HG03103 (cell line): Measurements from ENCODE around the gene AIFM3.
"Not testable (repeated sequence)": the region's sequence is repeated elsewhere in the genome, so short reads cannot be mapped to it uniquely, and the experiment has no call there.

Source experiments
- ATAC-seq: cut with Tn5 transposase; IDR thresholded peaks from one replicate; pipeline ENCODE4 v1.9.1; 2021; ENCODE audit warnings: low read depth; ENCODE audit not compliant: unreplicated experiment

Gene AIFM3

DNA sequence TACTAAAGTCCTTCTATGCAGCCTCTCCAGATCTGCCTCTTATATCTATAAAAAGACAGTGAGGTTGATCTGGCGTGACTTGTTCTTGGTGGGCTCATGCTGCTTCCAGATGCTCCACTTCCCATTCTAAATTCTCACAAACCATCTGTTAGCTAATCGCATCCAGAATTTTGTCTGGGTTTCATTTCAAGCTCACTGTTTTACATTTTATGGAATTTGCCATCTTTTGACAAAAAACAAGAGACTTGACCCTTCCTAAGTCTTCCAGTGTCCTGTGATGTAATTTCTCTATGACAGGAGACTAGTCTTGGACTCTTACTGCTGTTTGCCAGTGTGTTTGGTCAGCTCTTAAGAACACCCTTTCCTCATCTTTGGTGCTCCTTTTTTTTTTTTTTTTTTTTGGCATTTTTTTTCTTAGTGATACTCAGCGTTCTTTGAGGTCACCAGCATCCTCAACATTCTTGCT is 26.8 kb upstream of the AIFM3 start:
- no peak for ATAC-seq

DNA sequence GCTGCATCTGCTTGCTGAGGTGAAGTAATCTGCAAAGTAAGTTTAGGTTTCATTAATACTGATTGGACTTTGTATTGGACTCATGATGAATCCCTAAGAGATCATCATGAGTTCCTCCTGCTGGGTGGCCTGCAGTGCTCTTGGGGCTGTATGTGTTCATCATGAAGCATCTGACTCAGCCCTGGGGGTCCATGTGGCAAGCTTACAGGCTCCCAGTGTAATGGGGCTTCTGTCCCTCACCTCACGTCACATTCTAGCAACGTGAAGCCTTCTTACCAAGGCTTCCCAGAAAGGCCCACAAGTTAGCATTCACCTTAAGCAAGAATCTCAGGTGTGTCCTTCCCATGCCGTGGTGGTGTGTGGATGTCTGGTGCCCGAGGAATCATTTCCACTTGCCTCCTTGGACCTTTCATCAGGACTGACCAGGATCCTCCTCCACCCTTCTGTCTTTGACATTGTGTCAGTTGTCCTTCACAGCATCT is 26.1 kb upstream of the AIFM3 start:
- ATAC-seq: no peak

DNA sequence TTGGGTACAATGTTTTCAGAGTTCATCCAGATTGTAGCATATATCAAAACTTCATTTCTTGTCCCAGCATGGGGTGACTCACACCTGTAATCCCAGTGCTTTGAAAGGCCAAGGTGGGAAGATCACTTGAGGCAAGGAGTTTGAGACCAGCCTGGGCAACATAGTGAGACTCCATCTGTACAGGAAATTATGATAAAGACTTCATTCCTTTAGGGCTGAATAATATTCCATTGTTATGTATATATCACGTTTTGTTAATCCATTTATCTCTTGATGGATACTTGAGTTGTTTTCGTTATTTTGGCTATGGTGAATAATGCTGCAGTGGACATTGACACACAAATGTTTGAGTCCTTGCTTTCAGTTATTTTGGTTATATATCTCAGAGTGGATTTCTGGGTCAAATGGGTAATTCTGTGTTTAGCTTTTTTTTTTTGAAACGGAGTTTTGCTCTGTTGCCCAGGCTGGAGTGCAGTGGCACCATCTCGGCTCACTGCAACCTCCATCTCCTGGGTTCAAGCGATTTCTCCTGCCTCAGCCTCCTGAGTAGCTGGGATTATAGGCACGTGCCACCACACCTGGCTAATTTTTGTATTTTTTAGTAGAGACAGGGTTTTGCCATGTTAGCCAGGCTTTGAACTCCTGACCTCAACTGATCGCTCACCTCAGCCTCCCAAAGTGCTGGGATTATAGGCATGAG is 24.7 kb upstream of the AIFM3 start:
- not testable (repeated sequence) for ATAC-seq

DNA sequence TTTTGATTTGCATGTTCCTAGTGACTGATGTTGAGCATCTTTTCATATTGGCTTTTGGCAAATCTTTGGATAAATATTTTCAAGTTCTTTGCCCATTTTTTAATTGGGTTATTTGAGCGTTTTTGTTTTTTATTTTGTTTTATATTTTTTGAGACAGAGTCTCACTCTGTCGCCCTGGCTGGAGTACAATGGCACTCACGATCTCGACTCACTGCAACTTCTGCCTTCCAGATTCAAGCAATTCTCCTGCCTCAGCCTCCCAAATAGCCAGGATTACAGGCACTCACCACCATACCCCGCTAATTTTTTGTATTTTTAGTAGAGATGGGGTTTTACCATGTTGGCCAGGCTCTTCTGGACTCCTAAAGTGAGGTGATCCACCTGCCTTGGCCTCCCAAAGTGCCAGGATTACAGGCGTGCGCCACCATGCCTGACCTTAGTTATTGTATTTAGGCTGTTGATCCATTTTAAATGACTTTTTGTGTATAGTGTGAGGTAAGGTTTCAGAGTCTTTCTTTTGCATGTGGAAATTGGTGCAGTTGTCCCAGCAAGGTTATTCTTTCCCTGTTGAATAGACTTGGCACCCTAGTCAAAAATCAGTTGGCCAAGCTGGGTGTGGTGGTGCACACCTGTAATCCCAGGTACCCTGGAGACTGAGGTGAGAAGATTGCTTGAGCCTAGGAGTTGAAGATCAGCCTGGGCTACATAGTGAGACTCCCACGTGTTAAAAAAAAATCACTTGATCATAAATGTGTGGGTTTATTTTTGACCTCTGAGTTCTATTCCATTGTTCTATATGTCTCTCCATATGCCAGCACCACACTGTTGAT is 23.7 kb upstream of the AIFM3 start:
- ATAC-seq: no peak

DNA sequence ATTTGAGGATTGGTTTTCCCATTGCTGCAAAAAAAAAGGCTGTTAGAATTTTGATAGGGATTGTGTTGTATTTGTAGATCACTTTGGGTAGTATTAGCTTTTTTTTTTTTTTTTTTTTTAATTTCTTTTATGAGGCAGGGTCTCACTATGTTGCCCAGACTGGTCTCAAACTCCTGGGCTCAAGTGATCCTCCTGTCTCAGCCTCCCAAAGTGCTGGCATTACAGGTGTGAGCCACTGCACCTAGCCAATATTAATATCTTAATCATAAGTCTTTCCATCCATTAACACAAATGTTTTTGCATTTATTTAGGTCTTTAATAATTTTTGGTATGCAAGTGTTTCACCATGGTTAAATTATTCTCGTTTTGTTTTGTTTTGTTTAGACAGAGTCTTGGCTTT is 23.0 kb upstream of the AIFM3 start:
- ATAC-seq: no peak

DNA sequence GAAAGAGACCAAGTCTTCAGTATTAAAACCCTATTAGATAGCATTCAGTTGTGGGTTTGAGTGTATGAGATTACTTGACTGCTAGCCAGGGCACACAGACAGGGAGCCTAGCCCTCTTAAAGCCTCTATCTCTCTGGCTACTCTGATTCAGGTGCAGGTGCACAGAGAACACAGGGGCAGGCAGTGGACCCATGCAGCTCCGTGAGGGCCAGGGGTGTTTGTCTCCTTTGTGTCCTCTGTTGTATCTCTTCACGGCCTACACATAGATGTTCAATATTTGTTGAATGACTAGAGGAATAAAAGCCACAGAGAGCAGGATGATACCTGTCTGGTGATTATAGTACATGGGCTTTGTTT is 21.5 kb upstream of the AIFM3 start:
- ATAC-seq: no peak

DNA sequence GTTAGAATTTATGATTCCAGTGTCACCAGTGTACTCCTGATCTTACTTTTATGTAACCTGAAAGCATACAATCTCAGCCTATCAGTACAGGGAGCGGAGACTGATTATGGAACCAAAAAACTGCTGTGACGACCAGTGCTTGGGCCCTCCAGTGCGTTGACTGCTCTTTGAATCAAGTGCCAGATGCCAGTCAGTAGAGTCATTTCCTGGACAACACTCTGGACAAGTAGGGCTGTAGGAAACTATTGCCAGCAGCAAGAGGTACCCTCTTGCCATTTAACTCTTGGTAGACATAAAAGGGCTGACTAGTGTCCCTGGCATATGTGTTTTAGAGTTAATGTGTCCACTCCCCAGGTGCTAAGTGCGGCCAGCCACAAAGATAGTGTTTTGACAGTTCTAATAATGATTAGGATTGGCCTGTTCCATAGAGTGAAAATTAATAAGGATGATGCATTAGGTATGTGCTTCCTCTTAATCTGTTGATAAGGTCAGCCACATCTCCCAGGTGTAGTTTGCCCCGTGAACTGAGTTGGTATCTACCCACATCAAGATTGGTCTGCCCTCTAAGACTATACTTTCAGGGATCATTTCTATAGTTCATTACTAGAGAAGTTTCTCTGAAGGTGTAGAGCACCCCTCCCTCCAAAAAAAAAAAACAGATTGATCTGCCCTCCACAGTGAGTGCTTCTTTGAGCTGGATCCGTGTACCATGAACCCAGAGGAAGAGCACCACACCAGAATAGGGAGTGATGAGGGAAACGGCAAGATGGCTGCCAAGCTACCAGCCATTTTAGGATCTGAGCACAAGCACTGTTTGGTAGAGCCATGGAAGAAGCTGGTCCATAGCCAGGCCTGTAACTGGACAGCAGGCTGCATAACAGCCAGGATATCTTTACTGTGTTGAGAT is 20.7 kb upstream of the AIFM3 start:
- no peak for ATAC-seq

DNA sequence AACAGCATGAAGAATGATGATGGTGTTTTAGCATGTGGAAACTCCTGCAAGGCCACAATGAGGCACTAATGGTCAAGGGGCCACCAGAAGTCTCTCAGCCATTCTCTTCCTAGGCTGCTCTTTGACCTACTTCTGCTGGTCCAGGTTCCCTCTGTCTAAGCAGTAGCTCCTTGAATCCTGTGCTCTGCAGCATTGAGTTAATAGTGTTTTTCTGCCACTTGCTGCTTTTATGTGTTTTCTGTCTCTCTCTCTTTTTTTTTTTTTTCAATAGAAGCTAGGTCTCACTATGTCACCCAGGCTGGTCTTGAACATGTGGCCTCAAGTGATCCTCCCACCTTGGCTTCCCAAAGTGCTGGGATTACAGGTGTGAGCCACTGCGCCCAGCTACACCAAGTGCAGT is 20.1 kb upstream of the AIFM3 start:
- no peak for ATAC-seq

DNA sequence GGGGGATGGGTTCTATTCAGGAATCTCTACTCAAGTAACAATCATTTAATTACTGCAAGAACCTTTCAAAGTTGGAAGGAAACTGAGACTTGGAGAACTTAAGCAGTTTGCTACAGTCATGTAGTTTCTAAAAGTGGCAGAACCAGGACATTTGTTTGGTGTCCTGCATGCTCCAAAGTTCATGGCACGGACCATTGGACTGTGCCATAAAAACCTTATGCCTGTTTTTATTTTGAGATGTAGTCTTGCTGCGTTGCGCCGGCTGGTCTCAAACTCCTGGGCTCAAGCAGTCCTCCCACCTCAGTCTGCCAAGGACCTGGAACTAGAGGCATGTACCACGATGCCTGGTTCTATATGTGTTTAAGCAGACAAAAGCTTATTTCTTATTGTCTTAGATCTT is 18.6 kb upstream of the AIFM3 start:
- ATAC-seq: no peak

DNA sequence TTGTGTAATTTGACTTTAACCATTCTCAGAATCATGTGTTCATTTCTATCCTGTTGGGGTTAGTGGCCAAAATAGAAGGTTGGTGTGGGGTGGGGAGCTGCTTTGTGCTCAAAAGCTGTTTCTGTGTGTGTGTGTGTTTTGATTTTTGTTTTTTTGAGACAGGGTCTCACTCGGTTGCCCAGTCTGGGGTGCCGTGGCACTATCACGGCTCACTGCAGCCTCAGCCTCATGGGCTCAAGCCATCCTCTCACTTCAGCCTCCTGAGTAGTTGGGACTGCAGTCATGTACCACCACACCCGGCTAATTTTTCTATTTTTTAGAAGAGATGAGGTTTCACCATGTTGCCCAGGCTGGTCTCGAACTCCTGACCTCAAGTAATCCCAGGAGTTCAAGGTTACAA is 18.1 kb upstream of the AIFM3 start:
- no peak for ATAC-seq

DNA sequence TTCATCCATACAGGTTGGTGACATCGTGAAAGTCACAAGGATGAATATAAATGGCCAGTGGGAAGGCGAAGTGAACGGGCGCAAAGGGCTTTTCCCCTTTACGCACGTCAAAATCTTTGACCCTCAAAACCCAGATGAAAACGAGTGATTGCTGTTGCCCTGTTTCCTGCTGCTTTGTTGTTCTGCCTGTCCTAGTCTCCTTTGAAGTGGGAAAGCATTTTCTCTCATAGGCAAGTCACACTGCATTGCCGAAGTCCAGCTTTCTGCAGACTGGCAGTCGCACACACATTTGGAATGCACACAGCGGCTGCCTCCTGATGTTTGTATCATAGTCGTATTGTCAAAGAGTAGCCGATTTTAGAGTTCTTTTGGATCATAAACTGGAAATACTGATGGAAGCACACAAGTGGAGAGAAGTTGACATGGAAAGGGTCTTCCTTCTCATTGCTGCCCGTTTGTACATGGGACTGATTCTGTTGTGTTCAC is 17.3 kb upstream of the AIFM3 start:
- no peak for ATAC-seq

DNA sequence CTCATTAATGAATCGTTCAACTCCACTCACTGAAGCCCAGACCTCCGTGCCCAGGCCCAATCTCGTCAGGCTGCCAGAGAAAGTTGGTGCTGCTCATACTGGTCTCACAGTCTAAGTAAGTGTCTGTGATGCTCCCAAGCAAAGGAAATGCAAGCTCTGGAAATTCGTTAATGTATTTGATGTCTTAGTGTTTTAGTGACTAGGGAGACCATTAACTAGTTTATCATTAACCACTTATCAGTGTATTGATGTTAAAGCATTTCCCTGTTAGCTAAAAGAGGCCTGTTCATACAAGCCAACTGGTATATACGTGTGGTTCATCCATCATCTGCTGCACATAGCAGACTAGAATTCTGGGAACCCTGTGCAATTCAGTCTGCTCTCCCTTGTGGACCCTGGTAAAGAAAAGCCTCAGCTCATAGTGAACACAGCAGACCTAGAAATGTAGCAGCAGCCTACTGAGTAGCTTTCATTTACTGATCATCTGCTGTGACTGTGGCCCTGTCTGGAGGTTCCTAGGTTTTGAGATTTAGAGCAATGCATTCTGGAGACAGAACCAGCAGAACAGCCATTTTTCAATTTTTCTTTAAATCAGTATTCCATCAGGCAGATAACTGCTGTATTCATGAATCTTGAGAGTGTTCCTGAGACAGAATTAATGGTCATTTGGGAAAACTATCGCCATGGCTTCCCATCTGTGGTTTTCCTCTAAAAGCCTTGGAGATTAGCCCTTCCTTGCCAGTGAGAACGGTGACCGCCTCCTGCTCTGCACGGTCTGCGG is 15.7 kb upstream of the AIFM3 start:
- ATAC-seq: no peak

DNA sequence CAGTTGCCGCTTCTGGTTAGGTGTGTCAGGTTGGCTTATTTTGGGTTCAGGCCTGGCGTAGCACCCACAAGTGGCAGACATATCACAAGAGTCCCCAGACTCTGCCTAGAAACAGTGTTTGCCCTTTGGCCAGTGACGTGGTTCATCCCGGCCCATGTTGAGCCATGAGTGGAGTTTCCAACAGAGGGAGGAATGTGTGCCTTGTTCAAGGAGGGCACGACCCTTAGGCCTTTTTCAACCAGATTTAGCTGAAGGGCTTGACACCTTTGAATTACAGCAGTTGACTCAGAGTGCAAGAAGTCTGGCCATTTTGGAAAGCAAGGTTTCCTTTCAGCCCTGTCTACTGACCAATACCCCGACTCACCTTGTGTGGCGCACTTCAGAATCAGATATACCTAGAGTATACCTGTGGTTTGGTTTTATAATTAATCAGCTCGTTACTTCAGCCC is 15.1 kb upstream of the AIFM3 start:
- ATAC-seq: no peak

DNA sequence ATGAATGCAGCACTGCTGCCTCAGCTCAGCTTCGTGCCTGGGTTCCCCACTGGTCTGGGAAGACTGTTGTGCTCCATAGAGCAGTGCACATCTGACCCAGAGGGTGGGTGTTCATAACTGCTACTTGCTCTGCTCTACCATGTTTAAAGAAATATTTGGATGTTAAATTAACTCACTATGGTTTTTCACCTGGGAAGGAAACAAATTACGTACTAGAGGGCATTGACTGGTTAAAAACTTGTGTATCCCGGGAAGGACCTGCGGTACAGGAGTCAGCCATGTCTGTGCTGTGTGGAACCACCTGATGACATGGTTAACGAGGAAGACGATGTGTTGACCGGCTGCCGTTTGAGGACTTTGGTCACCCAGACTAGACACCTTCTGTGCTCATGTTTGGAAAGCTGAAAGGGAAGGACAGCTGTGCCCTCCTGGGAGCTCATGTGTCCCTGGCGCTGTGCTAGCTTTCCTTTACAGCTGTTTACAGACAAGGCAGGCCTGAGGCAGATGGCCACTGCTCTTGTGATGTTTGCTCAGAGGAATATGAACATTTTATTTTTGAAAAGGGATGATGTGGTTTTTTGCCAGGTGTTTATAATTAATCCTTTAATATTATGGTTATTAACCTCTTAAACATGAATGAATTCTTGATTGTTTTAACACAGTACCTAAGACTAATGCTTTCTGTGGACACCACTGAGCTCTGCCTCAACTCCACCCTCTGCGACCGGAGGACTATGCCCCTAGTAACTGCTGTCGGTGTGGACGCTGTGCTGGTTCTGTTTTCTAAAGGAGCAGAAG is 14.3 kb upstream of the AIFM3 start:
- no peak for ATAC-seq

DNA sequence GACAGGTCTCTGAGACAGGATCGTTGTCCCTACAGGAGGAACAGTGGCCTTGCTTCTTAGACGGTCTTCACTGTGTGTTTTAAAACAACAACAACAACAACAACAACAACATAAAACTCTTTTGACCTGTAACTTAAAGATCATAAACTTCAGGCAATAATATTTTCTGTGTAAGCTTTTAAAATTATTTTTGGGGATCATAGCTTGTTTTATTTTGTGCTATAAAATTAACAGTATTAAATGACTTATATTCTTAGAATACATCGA is 13.8 kb upstream of the AIFM3 start:
- ATAC-seq: no peak

DNA sequence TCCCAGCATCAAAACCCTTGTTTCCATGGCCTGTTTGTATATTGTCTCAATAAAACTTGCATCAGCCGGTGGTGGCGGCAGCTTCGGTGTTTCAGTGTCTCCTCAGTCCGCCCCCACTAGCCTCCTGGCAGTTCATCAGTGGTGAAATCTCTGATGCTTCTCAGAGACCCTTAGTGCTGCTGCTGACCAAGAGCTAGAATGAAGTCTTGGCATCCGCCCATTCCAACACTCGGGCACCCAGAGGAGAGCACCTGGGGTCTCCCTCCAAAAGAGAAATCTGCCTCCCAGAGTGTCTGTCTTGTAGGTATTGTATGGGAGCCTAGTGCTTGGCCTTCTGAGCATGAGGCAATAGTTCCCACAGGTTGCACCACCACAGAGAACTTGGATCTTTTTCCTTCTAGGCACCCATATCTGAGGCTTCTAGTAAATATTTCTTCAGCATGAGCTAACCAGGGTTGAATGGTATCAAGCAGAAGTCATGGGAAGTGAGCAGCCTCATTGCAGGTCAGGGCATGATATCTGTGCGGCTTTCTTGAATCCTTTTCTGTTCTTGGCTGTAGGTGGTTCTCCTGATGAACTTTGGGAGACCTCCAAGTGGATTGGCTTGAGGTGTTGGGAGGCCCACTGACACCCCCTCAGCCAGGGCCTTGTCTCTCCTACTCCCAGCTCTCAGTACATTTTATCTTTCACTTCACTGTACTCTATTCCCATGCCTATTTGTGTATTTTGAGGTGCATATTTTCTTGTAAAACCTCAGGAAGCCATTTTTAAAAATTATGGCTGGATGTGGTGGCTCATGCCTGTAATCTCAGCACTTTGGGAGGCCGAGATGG is 13.2 kb upstream of the AIFM3 start:
- ATAC-seq: no peak

DNA sequence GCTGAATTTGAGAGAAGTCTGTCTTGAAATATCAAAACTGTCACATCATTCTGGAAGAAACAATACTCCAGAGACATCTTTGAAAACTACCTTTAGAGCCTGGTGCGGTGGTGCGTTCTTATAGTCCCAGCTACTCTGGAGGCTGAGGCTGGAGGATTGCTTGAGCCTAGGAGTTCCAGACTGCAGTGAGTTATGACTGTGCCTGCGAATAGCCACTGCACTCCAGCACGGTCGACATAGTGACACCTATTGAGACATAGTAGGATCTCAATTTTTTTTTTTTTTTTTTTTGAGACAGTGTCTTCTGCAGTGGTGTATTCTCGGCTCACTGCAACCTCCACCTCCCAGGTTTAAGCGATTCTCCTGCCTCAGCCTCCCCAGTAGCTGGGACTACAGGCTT is 11.5 kb upstream of the AIFM3 start:
- no peak for ATAC-seq

DNA sequence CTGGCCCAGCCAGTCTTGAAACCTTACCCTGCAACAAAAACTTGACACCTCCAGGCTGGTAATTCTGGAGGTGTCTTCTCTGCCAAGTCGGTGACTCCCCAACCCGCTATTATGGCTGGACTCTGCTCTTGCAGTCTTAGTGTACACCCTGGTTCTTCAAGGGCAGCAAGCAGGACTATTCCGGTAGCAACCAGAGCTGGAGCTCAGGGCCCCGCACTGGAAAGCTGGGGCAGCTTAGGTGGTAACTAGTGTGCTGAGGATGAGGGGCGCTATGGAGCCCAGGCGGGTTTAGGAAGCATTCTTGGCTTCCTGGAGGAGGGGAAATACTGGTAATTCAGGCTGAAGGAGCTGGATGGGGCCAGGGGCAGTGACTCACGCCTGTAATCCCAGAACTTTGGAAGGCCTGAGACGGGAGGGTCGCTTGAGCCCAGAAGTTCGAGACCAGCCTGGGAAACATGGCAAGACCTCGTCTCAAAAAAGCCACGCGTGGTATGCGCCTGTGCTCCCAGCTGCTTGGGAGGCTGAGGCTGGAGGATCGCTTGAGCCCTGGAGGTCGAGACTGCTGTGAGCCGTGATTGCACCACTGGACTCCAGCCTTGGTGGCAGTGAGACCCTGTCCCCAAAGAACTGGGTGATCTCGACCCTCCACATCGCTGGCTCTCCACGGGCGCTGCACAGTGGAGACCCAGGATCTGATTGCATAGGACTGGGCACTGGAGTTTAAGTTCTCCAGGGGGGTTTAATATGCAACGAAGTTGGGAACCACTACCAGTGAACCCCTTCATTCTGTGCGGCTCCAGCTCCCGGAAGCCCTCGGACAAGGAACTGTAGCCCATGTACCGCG is 10.6 kb upstream of the AIFM3 start:
- no peak for ATAC-seq
